Liver (tissue), 9 donors: ENCODE data around the gene ETF1. TPM values are rescaled to one million over a fixed set of nuclear protein-coding genes. Genes with fewer than 3 reads are reported as not detected.

Experiments used
- DNase-seq: peaks from one replicate; pipeline ENCODE4 v3.0.0-alpha.2; 2017; ENCODE audit warnings: low spot score
- H3K27ac ChIP-seq, 2 donors: one replicate each; pipeline ENCODE4 v1.7.0; 2013; ENCODE audit warnings: inconsistent platforms in 2 of 2, low read length in 2 of 2, control low read depth in 1 of 2, low read depth in 1 of 2, mild to moderate bottlenecking in 1 of 2
- H3K27me3 ChIP-seq, 4 donors: one replicate each; pipeline versions ENCODE4 v1.6.1 to v1.7.0; 2013; ENCODE audit warnings: low read length in 3 of 4, inconsistent platforms in 1 of 4, mild to moderate bottlenecking in 1 of 4, moderate library complexity in 1 of 4; ENCODE audit not compliant: control insufficient read depth in 4 of 4, insufficient read depth in 4 of 4
- H3K36me3 ChIP-seq, 4 donors: one replicate each; pipeline versions ENCODE4 v1.6.1 to v1.7.0; 2013; ENCODE audit warnings: low read length in 3 of 4, mild to moderate bottlenecking in 3 of 4, low read depth in 1 of 4, moderate library complexity in 1 of 4; ENCODE audit not compliant: control insufficient read depth in 4 of 4, insufficient read depth in 3 of 4
- H3K4me1 ChIP-seq, 4 donors: one replicate each; pipeline versions ENCODE4 v1.6.1 to v1.7.0; 2013; ENCODE audit warnings: low read length in 3 of 4, mild to moderate bottlenecking in 3 of 4, moderate library complexity in 1 of 4; ENCODE audit not compliant: control insufficient read depth in 4 of 4, insufficient read depth in 4 of 4
- H3K4me3 ChIP-seq, 3 donors: one replicate each; pipeline versions ENCODE4 v1.6.1 to v1.7.0; 2013; ENCODE audit warnings: low read length in 3 of 3, control low read depth in 1 of 3, low read depth in 1 of 3, mild to moderate bottlenecking in 1 of 3
- H3K9ac ChIP-seq, 2 donors: one replicate each; pipeline ENCODE4 v1.7.0; 2013; ENCODE audit warnings: low read length in 2 of 2, mild to moderate bottlenecking in 2 of 2, moderate library complexity in 2 of 2, control low read depth in 1 of 2, low read depth in 1 of 2
- H3K9me3 ChIP-seq, 4 donors: one replicate each; pipeline versions ENCODE4 v1.6.1 to v1.7.0; 2013; ENCODE audit warnings: low read length in 3 of 4; ENCODE audit not compliant: control insufficient read depth in 4 of 4
- EGR1 ChIP-seq, 2 donors: IDR thresholded peaks; 2 replicates each; pipeline ENCODE4 v1.6.1; 2016 to 2018; ENCODE audit warnings: antibody characterized with exemption in 2 of 2, low read depth in 2 of 2
- FOXA1 ChIP-seq: IDR thresholded peaks from 2 replicates; pipeline ENCODE4 v1.6.1; 2016; ENCODE audit warnings: antibody characterized with exemption
- FOXA2 ChIP-seq: IDR thresholded peaks from 2 replicates; pipeline ENCODE4 v1.6.1; 2016; ENCODE audit warnings: antibody characterized with exemption
- GABPA ChIP-seq, 2 donors: IDR thresholded peaks in 1 of 2; conservative IDR thresholded peaks in 1 of 2; 2 replicates each; pipeline ENCODE4 v1.6.1; 2016; ENCODE audit warnings: antibody characterized with exemption in 2 of 2, mild to moderate bottlenecking in 1 of 2, moderate library complexity in 1 of 2
- HNF4A ChIP-seq, 2 donors: conservative IDR thresholded peaks; 2 replicates each; pipeline ENCODE4 v1.6.1; 2016; ENCODE audit warnings: antibody characterized with exemption in 2 of 2, mild to moderate bottlenecking in 2 of 2
- HNF4G ChIP-seq: IDR thresholded peaks from 2 replicates; pipeline ENCODE4 v1.6.1; 2016; ENCODE audit warnings: antibody characterized with exemption
- JUND ChIP-seq, 2 donors: IDR thresholded peaks; 2 replicates each; pipeline ENCODE4 v1.6.1; 2016; ENCODE audit warnings: antibody characterized with exemption in 2 of 2
- RAD21 ChIP-seq, 2 donors: IDR thresholded peaks; 2 replicates each; pipeline ENCODE4 v1.6.1; 2016; ENCODE audit warnings: antibody characterized with exemption in 2 of 2, mild to moderate bottlenecking in 2 of 2
- RXRA ChIP-seq, 2 donors: IDR thresholded peaks; 2 replicates each; pipeline ENCODE4 v1.6.1; 2017 to 2018; ENCODE audit warnings: antibody characterized with exemption in 2 of 2, mild to moderate bottlenecking in 1 of 2
- SP1 ChIP-seq: IDR thresholded peaks from 2 replicates; pipeline ENCODE4 v1.6.1; 2018; ENCODE audit warnings: antibody characterized with exemption, mild to moderate bottlenecking
- TAF1 ChIP-seq: conservative IDR thresholded peaks from 2 replicates; pipeline ENCODE4 v1.6.1; 2016; ENCODE audit warnings: antibody characterized with exemption, mild to moderate bottlenecking
- YY1 ChIP-seq: IDR thresholded peaks from 2 replicates; pipeline ENCODE4 v1.6.1; 2016; ENCODE audit warnings: antibody characterized with exemption, mild to moderate bottlenecking
- WGBS: extraction: QIAGEN DNeasy Blood & Tissue Kit; methylation state at CpG from one replicate; pipeline ENCODE4 v1.1.7; 2013; 5-methylcytosine and 5-hydroxymethylcytosine counted together
- polyA plus RNA-seq, 2 donors: library from polyadenylated mRNA; stranded (reverse) in 1 of 2; unstranded in 1 of 2; fragments of 200-250 nt in 1 of 2; fragments of >200 nt in 1 of 2; fragmentation: Nextera tagmentation in 1 of 2; extraction: Ambion mirVana in 1 of 2; gene quantifications; one replicate each; pipeline versions ENCODE4 v1.2.1 to v1.2.3, GENCODE V29; 2013 to 2015
- total RNA-seq, 2 donors: library from RNA; depleted of rRNA; stranded (reverse); fragments of >200 nt; gene quantifications; one replicate each; pipeline ENCODE4 v1.2.3, GENCODE V29; 2014
- TF ChIP-seq, protein P1 (sequence below): IDR thresholded peaks from 2 replicates; pipeline ENCODE4 v1.6.1; 2016; ENCODE audit warnings: antibody characterized with exemption, mild to moderate bottlenecking
- TF ChIP-seq, protein P2 (sequence below): IDR thresholded peaks from 2 replicates; pipeline ENCODE4 v1.6.1; 2016; ENCODE audit warnings: antibody characterized with exemption
- TF ChIP-seq, protein P3 (sequence below): fragments of 150-350 bp; IDR thresholded peaks from 2 replicates; pipeline ENCODE4 v1.5.1; 2017; ENCODE audit warnings: improper control_type of control experiment, low read depth, low read length; ENCODE audit not compliant: missing input control
- TF ChIP-seq, protein P4 (sequence below): IDR thresholded peaks from 2 replicates; pipeline ENCODE4 v1.6.1; 2016; ENCODE audit warnings: antibody characterized with exemption
- TF ChIP-seq, protein P5 (sequence below): IDR thresholded peaks from 2 replicates; pipeline ENCODE4 v1.6.1; 2016; ENCODE audit warnings: antibody characterized with exemption
- donor health status: healthy.
- donor health status: healthy.
- donor health status: healthy.
- donor health status: healthy.
- donor health status: healthy.

ETF1 gene
- total and polyA plus RNA-seq, 4 donors: 21.7 to 39.7 (median 31.1) TPM

DNA sequence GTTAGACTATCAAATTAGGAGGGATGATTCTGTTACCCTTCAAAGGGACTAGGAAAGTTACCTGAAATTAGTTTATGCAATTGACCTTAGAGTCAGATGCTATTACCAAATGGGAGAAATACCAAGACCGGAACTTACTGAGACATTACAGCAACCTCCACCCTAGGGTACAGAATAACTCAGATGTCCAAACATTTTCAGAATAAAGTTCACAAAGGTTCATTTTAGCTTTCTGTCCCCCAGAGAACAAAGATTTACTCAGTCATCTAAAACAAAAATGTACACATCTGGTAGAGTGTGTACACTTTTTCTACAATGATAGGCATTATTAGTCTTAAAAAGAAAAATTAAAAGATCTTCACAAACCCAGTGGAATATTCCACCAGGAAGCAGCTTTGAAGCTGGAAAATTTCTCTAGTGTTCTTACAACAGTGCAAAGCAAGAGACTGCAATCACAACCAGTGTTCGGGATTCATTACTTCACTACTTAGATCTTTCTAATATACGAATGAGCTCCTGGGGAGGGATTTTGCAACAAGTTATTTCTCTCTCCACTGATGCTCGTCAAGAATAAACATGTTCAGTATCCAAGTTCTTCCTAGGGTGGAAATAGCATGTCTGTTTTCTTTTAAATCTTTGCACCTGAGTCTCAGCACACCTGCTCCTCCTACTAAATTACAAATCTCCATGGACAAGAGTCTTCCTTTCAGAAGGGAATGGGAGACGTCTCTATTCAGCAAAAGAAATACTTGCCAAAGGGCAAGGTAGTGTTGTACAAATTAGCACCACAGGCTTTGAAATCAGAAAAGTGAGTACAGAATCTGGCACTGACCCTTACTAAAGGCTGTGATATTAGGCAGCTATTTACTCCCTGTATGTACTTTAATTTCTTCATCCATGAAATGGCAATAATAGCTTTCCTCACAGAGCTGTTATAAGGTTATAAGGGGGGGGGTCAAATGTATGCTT, 8.8 kb downstream of the ETF1 start:
- Histone ChIP-seq H3K9me3 (no peaks in the 10 kb centered on the region), H3K4me1 (peaks cover 2 to 20% (median 6%) of the 10 kb centered on the region in 4 donors), H3K4me3 (no peak overlapping the region), H3K9ac (no peak overlapping the region), H3K27me3 (no peaks in the 10 kb centered on the region), H3K27ac (peak overlapping the region in 1 of 2 donors; percentile 24), H3K36me3 (peaks cover 0 to 2% (median 2%) of the 10 kb centered on the region in 4 donors)
- no peak for DNase-seq
- peak; percentile 42 to 75 for TF ChIP-seq HNF4A (conservative IDR thresholded peaks at IDR 0.05)
- no peak for TF ChIP-seq FOXA1
- TF ChIP-seq, protein P1, sequence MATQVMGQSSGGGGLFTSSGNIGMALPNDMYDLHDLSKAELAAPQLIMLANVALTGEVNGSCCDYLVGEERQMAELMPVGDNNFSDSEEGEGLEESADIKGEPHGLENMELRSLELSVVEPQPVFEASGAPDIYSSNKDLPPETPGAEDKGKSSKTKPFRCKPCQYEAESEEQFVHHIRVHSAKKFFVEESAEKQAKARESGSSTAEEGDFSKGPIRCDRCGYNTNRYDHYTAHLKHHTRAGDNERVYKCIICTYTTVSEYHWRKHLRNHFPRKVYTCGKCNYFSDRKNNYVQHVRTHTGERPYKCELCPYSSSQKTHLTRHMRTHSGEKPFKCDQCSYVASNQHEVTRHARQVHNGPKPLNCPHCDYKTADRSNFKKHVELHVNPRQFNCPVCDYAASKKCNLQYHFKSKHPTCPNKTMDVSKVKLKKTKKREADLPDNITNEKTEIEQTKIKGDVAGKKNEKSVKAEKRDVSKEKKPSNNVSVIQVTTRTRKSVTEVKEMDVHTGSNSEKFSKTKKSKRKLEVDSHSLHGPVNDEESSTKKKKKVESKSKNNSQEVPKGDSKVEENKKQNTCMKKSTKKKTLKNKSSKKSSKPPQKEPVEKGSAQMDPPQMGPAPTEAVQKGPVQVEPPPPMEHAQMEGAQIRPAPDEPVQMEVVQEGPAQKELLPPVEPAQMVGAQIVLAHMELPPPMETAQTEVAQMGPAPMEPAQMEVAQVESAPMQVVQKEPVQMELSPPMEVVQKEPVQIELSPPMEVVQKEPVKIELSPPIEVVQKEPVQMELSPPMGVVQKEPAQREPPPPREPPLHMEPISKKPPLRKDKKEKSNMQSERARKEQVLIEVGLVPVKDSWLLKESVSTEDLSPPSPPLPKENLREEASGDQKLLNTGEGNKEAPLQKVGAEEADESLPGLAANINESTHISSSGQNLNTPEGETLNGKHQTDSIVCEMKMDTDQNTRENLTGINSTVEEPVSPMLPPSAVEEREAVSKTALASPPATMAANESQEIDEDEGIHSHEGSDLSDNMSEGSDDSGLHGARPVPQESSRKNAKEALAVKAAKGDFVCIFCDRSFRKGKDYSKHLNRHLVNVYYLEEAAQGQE: no peak
- peak; percentile 37 to 67 for TF ChIP-seq RXRA (IDR thresholded peaks at IDR 0.05)
- TF ChIP-seq HNF4G: no peak
- no peak for TF ChIP-seq EGR1 (IDR thresholded peaks at IDR 0.05; ENCODE audit: low read depth in 2 of 2)
- no peak for TF ChIP-seq RAD21 (IDR thresholded peaks at IDR 0.05)
- TF ChIP-seq SP1: peak; percentile 33
- 53% methylated on average over 5 of the region's 5 CpGs for WGBS

DNA sequence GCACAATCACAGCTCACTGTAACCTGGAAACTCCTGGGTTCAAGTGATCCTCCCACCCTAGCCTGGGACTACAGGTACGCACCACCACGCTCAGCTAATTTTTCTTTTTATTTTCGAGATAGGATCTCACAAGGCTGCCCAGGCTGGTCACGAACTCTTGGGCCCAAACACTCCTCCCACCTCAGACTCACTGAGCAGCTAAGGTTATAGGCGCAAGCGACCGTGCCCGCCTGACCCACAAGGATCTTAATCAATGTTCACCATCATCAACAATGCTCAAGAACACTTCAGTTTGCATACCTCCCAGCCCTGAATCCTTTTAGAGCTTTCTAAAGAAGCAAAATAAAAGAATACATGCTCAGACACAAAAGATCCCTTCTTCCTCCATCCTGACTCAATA, 13.2 kb downstream of the ETF1 start:
- peaks cover 2 to 9% (median 6%) of the 10 kb centered on the region in 4 donors for H3K4me1 ChIP-seq
- WGBS: 98% methylated on average over 8 of the region's 8 CpGs
- H3K4me3 ChIP-seq: no peak overlapping the region
- H3K36me3 ChIP-seq: peaks cover 0 to 5% (median 0%) of the 10 kb centered on the region in 4 donors
- no peak for DNase-seq
- no peaks in the 10 kb centered on the region for H3K27me3 ChIP-seq
- H3K27ac ChIP-seq: no peak overlapping the region
- H3K9me3 ChIP-seq: no peaks in the 10 kb centered on the region
- TF ChIP-seq, protein P2, sequence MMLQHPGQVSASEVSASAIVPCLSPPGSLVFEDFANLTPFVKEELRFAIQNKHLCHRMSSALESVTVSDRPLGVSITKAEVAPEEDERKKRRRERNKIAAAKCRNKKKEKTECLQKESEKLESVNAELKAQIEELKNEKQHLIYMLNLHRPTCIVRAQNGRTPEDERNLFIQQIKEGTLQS: no peak
- TF ChIP-seq, protein P3, sequence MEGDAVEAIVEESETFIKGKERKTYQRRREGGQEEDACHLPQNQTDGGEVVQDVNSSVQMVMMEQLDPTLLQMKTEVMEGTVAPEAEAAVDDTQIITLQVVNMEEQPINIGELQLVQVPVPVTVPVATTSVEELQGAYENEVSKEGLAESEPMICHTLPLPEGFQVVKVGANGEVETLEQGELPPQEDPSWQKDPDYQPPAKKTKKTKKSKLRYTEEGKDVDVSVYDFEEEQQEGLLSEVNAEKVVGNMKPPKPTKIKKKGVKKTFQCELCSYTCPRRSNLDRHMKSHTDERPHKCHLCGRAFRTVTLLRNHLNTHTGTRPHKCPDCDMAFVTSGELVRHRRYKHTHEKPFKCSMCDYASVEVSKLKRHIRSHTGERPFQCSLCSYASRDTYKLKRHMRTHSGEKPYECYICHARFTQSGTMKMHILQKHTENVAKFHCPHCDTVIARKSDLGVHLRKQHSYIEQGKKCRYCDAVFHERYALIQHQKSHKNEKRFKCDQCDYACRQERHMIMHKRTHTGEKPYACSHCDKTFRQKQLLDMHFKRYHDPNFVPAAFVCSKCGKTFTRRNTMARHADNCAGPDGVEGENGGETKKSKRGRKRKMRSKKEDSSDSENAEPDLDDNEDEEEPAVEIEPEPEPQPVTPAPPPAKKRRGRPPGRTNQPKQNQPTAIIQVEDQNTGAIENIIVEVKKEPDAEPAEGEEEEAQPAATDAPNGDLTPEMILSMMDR: no peak
- TF ChIP-seq RAD21 (IDR thresholded peaks at IDR 0.05): no peak
- TF ChIP-seq HNF4A (conservative IDR thresholded peaks at IDR 0.05): no peak
- no peak for TF ChIP-seq HNF4G
- no peak for TF ChIP-seq GABPA (IDR thresholded peaks at IDR 0.05 in 1 of 2, conservative IDR thresholded peaks at IDR 0.05 in 1 of 2)
- TF ChIP-seq TAF1: no peak
- TF ChIP-seq YY1: no peak
- TF ChIP-seq JUND (IDR thresholded peaks at IDR 0.05): no peak
- TF ChIP-seq, protein P4, sequence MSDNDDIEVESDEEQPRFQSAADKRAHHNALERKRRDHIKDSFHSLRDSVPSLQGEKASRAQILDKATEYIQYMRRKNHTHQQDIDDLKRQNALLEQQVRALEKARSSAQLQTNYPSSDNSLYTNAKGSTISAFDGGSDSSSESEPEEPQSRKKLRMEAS: no peak
- no peak for TF ChIP-seq FOXA2
- TF ChIP-seq, protein P5, sequence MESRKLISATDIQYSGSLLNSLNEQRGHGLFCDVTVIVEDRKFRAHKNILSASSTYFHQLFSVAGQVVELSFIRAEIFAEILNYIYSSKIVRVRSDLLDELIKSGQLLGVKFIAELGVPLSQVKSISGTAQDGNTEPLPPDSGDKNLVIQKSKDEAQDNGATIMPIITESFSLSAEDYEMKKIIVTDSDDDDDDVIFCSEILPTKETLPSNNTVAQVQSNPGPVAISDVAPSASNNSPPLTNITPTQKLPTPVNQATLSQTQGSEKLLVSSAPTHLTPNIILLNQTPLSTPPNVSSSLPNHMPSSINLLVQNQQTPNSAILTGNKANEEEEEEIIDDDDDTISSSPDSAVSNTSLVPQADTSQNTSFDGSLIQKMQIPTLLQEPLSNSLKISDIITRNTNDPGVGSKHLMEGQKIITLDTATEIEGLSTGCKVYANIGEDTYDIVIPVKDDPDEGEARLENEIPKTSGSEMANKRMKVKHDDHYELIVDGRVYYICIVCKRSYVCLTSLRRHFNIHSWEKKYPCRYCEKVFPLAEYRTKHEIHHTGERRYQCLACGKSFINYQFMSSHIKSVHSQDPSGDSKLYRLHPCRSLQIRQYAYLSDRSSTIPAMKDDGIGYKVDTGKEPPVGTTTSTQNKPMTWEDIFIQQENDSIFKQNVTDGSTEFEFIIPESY: no peak
- TF ChIP-seq SP1: no peak
- TF ChIP-seq, protein P1: no peak
- no peak for TF ChIP-seq EGR1 (IDR thresholded peaks at IDR 0.05; ENCODE audit: low read depth in 2 of 2)
- TF ChIP-seq FOXA1: no peak
- no peak overlapping the region for H3K9ac ChIP-seq
